Muscle of arm (tissue), 12 donors: Measurements from ENCODE around the gene CCDC34. TPM values are rescaled to one million over a fixed set of nuclear protein-coding genes. Genes with fewer than 3 reads are reported as not detected.

Experiments
- DNase-seq: peaks from one replicate; pipeline ENCODE4 v3.0.0-alpha.2; 2013
- polyA plus RNA-seq, 12 donors: library from polyadenylated mRNA; unstranded; fragments of 120-200 nt; gene quantifications; one replicate each; pipeline ENCODE4 v1.2.1, GENCODE V29; 2013; ENCODE audit not compliant: insufficient read length in 12 of 12

The CCDC34 gene
- polyA plus RNA-seq, 12 donors: 9.8 to 43.1 (median 18.3) TPM; not detected in 1

DNA sequence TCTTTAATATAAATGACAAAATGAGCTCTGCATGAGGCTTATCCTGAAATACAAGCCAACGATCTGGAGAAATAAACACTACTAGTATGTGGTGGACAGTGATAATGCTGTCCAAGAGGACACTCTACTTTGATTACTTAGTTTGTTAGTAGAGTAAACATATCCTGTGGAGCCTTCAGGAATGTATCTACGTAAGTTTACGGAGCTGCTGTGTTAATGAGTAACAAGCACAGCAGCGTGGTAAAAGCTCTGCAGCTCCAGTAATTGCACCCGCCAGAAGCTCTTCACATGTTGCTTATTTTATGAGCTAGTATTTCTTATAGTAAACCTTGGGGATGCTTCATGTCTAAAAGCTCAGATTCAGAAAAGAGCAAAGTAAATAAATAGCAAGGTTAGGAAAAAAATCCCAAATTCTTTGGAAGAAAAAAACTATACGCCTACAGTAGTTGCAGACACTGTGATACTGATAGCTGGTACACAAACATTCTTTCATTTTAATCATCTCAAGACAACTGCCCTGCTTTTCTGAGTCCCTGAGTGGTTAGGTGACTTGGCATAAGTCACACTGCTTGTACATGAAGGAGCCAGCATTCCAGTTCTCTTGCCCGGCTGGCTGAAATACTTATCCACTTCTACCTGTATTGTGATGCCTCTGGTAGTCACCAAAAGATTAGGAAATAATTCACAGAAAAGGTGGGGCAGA is 32.7 kb upstream of the CCDC34 start:
- no peak for DNase-seq

DNA sequence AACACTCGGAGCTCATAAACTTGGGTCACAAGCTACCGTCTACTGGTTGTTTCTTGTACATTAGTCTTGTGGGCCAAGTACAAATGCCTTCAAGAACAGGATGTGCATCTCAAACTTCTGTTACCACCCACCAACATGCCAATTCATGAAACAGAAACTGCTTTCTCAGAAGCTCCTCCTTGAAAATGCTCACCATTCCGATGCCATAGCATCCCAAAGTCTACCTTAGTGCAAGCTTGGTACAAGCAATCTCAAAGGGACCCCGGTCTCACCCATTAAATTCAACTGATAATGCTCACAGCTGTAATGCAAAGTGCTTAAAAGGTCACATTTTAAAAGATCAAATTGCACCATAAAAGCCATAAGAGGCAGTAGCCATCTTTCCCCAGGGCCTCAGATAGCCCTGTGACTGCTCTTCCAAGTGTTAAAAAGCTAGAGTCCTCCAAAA is 31.8 kb upstream of the CCDC34 start:
- no peak for DNase-seq

DNA sequence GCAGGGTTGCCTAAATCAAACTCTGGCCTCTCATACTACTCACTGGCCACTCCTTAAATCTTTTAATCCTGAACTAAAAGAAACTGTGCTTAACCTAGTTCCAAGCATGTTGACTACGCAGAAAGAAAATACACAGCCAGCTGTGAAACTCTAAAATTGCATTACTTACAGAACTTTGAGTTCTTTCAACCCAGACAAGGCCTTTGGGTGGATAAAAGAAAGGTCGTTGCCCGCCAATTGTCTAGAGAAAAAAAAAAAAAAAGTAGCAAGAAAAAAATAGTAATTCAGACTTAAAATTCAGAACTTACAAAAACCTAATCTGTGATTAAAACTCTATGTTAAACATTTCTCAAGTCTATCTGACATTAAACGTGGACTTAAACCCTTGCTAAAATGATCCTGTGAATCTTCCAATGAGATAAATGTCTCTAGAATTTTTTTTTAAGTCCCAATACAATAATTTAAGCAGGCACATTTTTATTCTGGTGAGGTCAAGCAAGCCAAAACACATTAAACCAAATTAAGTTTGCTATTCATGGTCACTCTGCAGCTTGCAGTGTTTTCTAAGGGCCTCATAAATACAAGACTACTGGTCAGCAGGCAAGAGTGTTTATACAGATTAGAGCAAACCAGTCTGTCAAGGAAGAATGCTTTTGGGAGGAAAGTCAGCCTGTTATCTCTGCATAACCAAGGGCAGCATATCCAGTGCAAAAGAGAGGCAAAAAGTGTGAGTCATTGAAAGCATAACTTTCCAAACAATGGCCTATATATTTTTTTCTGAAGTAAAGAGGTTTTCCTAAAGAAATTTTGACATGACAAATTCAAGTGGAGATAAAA is 29.5 kb upstream of the CCDC34 start:
- no peak for DNase-seq

DNA sequence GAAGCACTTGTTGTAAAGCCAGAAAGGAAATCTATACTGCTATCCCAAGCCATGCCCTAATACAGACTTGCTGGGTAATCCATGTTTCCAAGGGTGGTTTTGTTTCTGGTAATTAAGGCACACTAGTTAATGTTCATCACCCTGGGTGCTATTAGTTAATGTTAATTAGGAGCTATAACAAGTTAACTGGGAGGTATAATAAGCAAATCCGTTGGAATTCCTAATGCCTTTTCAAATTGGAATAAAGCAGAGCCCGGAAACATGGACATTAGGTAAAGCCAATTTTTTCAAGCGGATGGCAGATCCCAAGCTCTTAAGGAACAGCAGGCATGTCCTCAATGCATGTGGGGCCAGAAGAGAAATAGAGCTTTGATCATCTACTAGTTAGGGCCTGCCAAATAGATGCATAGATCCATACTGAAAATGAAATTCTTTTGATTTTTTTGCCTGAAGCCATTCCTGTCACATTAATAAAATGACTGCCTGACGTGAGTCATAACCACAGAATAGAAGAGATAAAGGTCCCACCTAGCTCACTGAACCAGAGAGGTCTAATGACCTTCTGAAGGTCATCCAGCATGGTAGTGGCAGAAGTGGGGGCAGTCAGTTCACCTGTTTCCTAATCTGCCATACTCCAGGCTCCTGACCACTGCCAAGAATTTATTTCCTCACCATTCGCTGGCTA is 28.5 kb upstream of the CCDC34 start:
- no peak for DNase-seq

DNA sequence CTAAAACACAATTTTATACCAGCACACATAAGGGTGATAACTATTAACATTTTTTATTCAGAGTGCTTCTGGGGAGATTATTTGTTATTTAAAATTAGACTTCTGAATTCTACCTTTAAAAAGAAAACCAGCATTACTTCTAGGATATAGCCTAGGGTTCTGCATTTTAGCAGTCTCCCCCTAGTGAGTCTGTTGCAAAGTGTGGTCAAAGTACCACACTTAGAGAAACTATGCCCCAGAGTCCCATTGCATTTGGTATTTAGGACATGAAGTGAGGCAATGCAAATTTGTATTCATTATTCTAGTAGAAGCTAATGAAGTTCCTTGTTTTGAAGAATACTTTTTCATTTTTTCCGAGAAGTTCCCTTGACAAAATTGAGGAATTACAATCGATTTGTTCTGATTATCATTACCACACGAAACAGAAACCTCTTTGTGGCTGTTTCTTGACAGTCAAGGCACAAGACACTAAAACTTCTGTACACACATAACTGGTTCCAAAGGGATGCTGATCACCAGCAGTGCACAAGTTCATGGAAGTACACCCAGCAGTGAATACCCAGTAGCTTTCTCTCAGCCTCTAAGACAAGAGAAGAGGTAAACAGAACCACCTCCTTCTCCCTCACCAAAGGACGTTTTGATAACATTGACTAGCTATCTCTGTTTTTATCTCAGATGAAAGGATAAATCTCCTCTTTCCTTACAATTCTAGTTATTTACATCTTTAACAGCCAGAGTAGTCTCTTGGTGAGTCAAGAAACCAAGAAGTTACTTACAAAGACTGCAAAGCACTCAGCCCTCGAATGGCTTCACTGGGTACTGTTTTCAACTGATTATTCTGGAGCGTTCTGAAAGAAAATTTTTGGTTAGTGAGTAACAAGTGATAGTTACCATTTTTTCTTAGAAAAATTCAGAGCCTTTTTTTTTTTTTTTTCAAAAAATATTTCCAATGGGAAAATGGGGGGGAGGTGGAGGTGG is 27.6 kb upstream of the CCDC34 start:
- DNase-seq: no peak

DNA sequence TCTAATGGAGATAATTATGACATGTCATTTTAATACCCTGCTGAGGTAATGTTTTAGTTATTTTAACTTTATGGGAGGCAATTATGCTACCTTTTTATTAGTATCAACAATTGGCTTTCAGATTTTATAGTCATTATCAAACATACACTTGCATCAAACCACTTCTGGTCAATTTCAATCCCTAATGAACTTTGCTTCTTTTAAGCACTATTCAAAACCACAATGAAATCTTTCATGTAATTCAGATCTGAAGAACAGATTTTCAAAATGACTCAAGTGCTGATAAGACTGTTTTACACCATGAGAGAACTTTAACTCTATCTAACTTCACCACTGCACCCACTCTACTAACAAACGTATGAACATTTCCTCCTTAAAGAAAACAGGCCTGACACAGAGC is 25.9 kb upstream of the CCDC34 start:
- no peak for DNase-seq

DNA sequence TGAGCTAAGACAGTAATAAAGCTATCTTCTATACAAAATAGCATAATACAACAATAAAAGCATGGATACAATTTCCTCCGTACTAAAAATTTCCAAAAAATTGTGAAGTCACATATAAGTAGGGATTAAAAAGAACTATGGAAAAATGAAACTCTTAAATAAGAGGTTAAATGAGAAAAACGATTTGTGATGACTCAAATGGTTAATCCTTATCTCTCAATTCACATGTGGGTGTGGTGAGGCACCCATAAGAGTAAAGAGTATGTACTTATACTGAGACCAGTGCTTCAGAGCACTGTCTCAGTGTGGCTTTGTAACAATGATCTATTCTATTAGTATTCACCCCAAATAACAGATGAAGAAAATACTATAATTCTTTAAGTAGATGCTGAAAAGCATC is 25.0 kb upstream of the CCDC34 start:
- DNase-seq: no peak

DNA sequence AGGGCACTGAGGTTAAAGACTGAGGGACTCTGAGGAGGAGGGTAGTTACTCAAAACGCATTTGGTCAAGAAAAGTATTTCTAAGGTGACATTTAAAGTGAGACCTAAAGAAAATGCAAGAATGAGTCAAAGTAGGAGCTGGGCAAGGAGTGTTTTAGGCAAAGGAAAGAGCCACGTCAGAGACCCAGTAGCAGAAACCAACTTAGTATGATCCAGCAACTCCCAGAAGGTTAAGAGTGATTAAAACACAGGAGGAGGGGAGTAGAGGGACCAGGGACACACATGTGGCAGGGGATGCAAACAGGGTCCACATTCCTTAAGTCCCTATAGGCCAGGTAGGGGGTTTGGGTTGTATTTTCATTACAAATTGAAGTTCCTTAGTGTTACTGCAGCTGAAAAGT is 24.3 kb upstream of the CCDC34 start:
- DNase-seq: no peak

DNA sequence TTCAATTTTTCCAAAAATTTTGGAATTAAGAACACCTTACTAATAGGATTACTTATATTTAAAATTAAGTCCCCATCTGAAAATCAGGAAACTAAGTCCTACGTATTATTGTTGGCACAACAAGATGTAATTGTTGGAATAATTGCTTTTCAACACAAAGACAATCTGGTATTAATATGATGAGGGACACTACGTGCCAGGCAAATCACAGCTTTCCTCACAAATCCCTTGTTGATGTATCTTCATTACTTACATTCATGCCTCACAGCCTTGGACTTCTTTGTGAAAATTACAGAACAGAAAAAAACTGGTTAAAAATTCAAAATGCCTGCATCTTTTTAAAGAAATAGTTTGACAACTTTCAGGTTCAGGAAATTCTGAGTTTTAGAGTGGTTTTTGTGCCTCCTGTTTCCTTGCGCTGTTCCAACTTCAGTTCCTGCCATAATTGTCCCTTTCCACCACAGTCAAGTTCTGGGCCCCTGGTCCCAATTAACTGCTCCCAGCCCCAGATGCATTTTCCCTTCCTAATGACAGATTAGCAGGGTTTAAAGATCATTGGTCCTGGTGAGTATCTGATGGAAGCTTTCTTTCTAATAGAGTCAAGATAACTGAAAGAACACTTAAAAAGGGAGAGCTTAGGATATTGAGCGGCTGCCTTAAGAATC is 23.3 kb upstream of the CCDC34 start:
- DNase-seq: no peak

DNA sequence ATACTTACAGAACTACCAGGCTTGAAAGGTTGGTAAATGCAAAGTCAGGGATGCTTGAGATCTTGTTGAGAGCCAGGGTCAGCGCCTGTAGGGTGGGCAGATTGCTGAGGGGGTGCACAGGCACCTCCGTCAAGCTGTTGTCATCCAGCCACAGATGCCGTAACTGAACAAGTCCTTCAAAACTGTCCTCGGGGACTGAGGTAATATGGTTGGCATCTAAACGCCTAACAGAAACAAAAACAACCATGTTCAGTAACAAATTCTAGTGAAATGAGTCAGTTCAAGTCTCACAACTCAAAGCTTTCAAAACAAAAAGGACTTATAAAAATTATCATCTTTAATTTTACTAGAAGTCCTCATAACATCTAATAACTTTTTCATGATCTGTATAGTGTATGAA is 22.2 kb upstream of the CCDC34 start:
- no peak for DNase-seq

DNA sequence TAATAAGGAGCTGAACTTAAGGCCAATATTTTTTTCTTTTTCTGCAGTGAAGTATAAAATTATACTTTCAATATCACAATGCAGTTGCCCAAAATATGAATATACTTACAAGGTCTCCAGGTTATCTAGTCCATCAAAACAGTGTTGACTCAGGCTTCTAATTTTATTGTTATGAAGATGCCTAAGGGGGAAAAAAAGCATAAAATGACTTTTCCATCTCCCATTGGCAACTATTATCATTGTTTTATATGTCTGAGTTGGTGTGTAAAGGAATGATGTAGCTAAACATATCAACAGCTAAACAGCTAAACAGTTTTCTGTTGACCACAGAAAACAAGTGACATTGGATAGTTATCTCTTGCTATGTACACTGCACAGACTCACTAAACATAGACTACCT is 21.2 kb upstream of the CCDC34 start:
- no peak for DNase-seq

DNA sequence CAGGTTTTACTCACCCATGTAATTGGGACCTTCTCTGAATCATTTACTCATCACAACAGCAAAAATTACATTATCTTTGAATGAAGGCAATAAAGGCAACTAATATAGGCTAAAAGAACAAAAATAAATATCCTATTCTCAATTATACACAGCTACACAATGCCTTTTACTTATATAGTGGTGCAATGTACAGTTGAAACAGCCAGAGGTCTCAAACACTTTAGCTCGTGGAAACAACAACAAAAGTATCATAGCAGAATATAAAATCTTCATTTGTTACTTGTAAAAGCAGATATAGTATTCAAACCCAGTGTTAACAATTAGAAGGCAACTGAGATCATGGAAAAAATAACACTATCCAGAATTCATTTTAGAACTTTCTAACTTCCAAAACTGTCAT is 20.6 kb upstream of the CCDC34 start:
- DNase-seq: no peak

DNA sequence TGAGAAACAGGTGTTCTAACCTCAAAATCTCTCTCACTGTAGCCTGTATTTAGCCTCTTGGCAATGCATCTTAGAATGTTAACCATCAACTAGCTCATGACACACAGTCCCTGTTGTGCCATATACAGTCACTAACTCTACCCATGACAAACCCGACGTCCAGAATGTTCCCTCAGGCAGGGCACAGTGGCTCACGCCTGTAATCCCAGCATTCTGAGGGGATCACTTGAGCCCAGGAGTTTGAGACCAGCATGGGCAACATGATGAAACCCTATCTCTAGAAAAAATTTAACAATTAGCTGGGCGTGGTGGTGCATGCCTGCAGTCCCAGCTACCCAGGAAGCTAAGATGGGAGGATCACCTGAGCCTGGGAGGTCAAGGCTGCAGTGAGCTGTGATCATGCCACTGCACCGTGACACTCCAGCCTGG is 18.2 kb upstream of the CCDC34 start:
- no peak for DNase-seq

DNA sequence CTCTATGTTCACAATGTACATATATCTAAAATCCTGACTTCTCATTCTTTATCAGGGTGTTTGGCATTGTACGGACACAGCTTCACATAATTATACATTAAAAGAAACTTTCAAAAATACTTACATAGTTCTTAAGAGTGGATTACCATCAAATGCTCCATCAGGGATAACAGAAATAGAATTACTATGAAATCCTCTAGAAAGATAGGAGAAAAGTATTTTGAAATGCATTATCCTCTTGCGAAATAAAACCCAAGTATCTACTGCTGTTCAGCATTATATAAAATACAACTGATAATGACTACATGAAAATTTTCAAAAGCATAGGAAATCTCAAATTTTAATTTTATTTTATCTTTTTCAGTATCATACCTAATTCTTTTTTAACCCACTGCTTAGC is 17.8 kb upstream of the CCDC34 start:
- DNase-seq: no peak

DNA sequence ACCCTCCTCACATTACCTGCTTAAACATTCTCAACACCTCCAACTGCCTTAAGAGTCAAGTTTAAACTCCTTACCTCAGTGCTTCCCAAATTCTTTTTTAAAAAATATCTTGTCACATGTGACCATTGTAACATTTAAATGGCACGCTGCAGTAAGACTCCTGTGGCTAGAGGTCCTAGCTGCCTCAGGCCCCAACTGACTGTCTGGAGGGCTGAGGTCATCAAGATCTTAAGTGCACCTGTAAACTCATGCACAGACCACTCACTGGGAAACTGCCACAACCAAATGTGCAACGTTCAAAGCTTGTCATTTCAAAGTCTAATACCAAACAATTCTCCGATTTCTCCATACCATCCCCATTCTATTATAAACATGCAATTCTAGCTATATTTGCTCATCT is 16.4 kb upstream of the CCDC34 start:
- no peak for DNase-seq

DNA sequence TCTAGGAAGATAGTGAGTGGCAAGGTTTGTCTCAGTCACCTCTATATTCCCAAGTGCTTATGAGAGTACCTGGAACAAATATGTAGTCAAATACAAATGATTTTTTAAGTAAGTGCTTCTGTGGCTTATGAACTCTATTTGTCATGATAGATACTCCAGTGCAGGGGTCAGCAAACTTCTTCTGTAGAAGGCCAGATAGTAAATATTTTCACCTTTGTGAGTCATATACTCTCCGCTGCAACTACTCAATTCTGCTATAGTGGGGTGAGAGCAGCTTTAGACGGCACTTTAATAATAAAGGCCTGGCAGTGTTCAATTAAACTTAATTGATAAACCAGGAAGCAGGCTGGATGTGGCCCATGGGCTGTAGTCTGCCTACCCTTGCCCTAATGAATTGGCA is 12.4 kb upstream of the CCDC34 start:
- no peak for DNase-seq

DNA sequence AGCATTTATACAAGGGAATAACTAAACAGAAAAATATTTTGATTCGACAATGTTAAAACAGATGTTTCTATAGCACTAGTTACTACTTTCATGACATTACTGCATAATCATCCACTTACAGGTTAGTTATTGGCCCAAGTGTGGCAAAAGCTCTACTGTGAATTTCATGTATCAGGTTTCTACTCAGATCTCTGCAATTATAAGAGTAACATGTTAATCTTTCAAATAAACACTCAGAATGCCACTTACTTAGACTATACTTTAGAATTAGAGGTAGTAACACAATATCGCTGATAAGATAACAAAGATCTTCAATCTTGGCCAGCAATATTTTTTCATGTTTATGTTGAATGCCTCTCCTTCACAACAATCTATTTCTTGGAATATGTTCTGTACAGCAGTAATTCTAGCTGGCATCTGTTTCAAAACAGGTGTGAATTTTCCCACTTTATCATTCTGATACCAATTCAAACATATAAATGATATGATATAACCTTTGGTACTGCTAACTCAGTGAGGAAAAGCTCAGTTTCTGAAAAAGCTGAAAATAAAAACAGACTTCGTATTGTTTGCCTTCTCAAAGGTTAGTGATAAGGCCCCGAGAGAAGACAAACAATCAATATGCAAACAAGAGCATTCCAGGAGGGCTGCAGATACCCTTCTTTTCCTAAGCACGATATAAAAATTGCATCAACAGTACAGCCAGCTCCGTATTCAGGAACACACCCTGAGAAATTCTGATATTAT is 11.0 kb upstream of the CCDC34 start:
- DNase-seq: no peak

DNA sequence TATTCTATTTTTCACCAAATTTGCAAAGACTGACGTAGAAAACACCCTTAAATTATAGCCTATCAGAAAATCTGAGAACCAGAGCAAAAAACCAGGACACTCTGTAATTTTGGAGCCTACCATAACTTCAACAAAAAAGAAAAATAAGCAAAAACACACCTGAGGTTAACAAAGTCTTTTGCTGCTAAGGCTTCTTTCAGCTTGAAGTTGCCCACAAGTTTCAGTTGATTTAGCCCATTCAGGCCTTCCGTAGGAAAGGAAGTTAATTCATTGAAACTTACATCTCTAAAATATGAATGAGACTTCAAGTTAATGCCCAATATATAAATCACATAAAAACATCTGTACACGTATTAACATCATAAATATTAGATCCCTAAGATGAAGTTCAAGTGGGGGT is 10.4 kb upstream of the CCDC34 start:
- no peak for DNase-seq

DNA sequence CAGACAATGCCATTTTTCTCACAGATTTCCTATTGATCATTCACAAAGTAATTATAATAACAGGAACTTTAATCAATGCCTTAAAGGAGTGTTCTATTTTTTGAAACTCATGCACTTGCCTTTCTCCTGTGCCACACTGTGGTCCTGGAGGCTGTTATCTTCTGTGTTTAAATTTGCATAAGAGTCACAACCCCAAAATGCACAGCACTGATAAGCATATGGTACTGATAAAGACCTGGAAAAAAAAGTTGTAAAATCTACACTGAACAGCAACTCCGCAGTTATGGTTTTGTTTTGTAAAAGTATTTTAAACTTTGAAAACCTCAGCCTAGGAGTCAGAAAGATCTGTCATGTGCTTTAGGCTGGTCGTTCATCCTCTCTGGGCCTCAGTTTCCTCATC is 9.1 kb upstream of the CCDC34 start:
- DNase-seq: no peak

DNA sequence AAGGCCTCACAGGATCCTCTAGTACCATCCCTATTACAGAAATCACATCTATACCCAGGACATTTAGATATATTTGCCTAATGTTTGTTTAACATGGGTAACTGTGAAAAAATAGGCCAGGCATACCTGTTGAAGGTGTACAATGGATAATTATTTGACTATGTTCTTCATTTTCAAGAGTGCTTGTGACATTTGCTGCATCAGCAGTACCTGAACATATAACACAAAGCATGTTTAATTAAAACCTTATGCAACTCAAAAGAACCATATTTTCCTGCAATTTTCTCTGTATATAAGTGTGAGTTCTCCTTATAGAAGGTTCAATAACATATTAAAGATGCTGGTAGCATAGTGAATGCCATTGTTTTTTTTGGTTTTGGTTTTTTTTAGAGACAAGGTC is 8.5 kb upstream of the CCDC34 start:
- no peak for DNase-seq
